ENCODE data around the gene SDHAF1. TPM values are rescaled to one million over a fixed set of nuclear protein-coding genes. Genes with fewer than 3 reads are reported as not detected.

SDHAF1 gene
- total RNA-seq, 1 experiment from 2014 or later = 16.0 TPM

DNA sequence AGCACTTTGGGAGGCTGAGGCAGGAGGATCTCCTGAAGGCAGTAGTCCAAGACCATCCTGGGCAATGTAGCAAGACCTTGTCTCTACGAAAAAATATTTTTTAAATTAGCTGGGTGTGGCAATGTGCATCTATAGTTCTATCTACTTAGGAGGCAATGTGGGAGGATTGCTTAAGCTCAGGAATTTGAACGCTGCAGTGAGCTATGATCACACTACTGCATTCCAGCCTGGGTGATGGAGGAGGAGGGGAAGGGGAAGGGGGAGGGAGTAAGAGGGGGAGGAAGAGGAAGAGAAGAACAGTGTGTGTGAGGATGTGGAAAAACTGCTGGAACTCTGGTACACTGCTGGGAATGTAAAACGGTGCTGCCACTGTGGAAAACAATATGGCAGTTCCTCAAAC is 46.8 kb downstream of the SDHAF1 start:
- H3K9me3 Mint-ChIP-seq = no peaks in the 10 kb centered on the region; a peak in 1 of 5 replicates
- Histone ChIP-seq H3K27ac (ENCODE audit: insufficient read length, low read depth, low read length) (no peak overlapping the region), H3K23ac (ENCODE audit: insufficient read length, low read depth, low read length) (no peak overlapping the region), H4K5ac (ENCODE audit: insufficient read length, low read depth, low read length) (no peak overlapping the region), H3K79me2 (ENCODE audit: insufficient read depth, low read length) (no peaks in the 10 kb centered on the region), H3K18ac (ENCODE audit: insufficient read length, low read depth, low read length) (no peak overlapping the region), H2BK120ac (ENCODE audit: low read depth, low read length, poor library complexity, severe bottlenecking) (no peak overlapping the region), H2BK15ac (ENCODE audit: low read depth, low read length) (no peak overlapping the region), H3K79me1 (ENCODE audit: insufficient read depth, low read depth, low read length, poor library complexity, severe bottlenecking) (no peaks in the 10 kb centered on the region), H3K23me2 (ENCODE audit: insufficient read length, low read depth, low read length, poor library complexity, severe bottlenecking) (no peaks in the 10 kb centered on the region), H2AFZ (ENCODE audit: low read length) (no peak overlapping the region), H4K91ac (ENCODE audit: insufficient read length, low read depth, low read length) (no peak overlapping the region), H3T11ph (ENCODE audit: low read length) (no peak overlapping the region), H3K9me3 (ENCODE audit: control insufficient read depth, low read depth, low read length) (no peaks in the 10 kb centered on the region), H3K4me2 (ENCODE audit: insufficient read depth, insufficient read length, low read length) (no peak overlapping the region), H3K27me3 (ENCODE audit: insufficient read depth, low read length) (no peaks in the 10 kb centered on the region), H3K4me1 (ENCODE audit: insufficient read depth, low read length) (no peaks in the 10 kb centered on the region), H2BK20ac (ENCODE audit: low read depth, low read length, poor library complexity, severe bottlenecking) (no peak overlapping the region), H2AK5ac (ENCODE audit: insufficient read length, low read length) (no peak overlapping the region), H2BK12ac (ENCODE audit: insufficient read length, low read depth, low read length) (no peak overlapping the region), H3K56ac (ENCODE audit: insufficient read length, low read depth, low read length) (no peak overlapping the region), H4K8ac (replicated peaks; ENCODE audit: insufficient read length, low read depth, low read length) (no peak overlapping the region), H3K14ac (ENCODE audit: insufficient read depth, low read length) (no peak overlapping the region), H3K9ac (ENCODE audit: extremely low read depth, insufficient read length, low read length) (no peak overlapping the region), H3K4ac (ENCODE audit: low read depth, low read length) (no peak overlapping the region), H2BK5ac (ENCODE audit: insufficient read length, low read length) (no peak overlapping the region), H4K20me1 (ENCODE audit: control insufficient read depth, insufficient read depth, insufficient read length) (no peaks in the 10 kb centered on the region)
- no peaks in the 10 kb centered on the region; the same call in 1 of the 2 replicates for H3K27me3 Mint-ChIP-seq (ENCODE audit: low read depth)
- no peak for DNase-seq
- peaks cover 11 to 17% of the 10 kb centered on the region in 2 experiments for H3K4me1 Mint-ChIP-seq
- peaks cover 3 to 6% (median 6%) of the 10 kb centered on the region in 3 experiments; a peak in 4 of 7 replicates for H3K36me3 Mint-ChIP-seq (ENCODE audit: insufficient read depth in 1 of 3, low read depth in 3 of 3)
- no CpG with 5 or more reads among the region's 3 CpGs for WGBS (ENCODE audit: extremely low coverage, insufficient read length, low lambda C conversion rate)
- peak overlapping the region in 2 of 3 experiments; percentile 27 to 47; a peak in 2 of 7 replicates for H3K27ac Mint-ChIP-seq
- TF ChIP-seq, protein P1, sequence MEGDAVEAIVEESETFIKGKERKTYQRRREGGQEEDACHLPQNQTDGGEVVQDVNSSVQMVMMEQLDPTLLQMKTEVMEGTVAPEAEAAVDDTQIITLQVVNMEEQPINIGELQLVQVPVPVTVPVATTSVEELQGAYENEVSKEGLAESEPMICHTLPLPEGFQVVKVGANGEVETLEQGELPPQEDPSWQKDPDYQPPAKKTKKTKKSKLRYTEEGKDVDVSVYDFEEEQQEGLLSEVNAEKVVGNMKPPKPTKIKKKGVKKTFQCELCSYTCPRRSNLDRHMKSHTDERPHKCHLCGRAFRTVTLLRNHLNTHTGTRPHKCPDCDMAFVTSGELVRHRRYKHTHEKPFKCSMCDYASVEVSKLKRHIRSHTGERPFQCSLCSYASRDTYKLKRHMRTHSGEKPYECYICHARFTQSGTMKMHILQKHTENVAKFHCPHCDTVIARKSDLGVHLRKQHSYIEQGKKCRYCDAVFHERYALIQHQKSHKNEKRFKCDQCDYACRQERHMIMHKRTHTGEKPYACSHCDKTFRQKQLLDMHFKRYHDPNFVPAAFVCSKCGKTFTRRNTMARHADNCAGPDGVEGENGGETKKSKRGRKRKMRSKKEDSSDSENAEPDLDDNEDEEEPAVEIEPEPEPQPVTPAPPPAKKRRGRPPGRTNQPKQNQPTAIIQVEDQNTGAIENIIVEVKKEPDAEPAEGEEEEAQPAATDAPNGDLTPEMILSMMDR (conservative IDR thresholded peaks at IDR 0.05) = no peak
- H3K4me3 Mint-ChIP-seq = no peak overlapping the region

Data from H9 (cell line).